T-helper 17 cell (primary cell): Measurements from ENCODE around the gene CCDC124. TPM values are rescaled to one million over a fixed set of nuclear protein-coding genes. Genes with fewer than 3 reads are reported as not detected.
"Not testable (repeated sequence)": the region's sequence is repeated elsewhere in the genome, so short reads cannot be mapped to it uniquely, and the experiment has no call there.

Source experiments
- ATAC-seq: fragments of 150-1000 bp; cut with Tn5 transposase; 2 replicates; pipeline ENCODE4 v1.10.0; 2021; ENCODE audit warnings: mild to moderate bottlenecking, moderate library complexity
- DNase-seq, 3 donors: peaks; one replicate each; pipeline versions ENCODE4 v3.0.0 to v3.0.0-alpha.2; 2020 to 2021
- H3K9me3 ChIP-seq: one replicate; pipeline ENCODE4 v1.7.0; 2013; ENCODE audit warnings: low read length, mild to moderate bottlenecking; ENCODE audit not compliant: control insufficient read depth, poor library complexity, severe bottlenecking
- H3K27ac Mint-ChIP-seq: one replicate; pipeline ENCODE4 v1.8.0; 2022; ENCODE audit warnings: mild to moderate bottlenecking, moderate library complexity, mixed read lengths
- H3K27me3 Mint-ChIP-seq: one replicate; pipeline ENCODE4 v1.8.0; 2022; ENCODE audit warnings: mixed read lengths
- H3K36me3 Mint-ChIP-seq: one replicate; pipeline ENCODE4 v1.8.0; 2022; ENCODE audit warnings: low read depth, mixed read lengths
- H3K4me1 Mint-ChIP-seq: one replicate; pipeline ENCODE4 v1.8.0; 2022; ENCODE audit warnings: mild to moderate bottlenecking, mixed read lengths
- H3K4me3 Mint-ChIP-seq: one replicate; pipeline ENCODE4 v1.8.0; 2022; ENCODE audit warnings: mild to moderate bottlenecking, moderate library complexity, mixed read lengths
- total RNA-seq, 4 donors: library from RNA in 2 of 4; stranded (reverse) in 2 of 4; gene quantifications; one replicate each; pipeline ENCODE4 v1.2.3 and lab custom pipeline; 2022 to 2026

CCDC124 gene
- total RNA-seq, 2 donors from 2014 or later, result 21.8 to 27.0 TPM

DNA sequence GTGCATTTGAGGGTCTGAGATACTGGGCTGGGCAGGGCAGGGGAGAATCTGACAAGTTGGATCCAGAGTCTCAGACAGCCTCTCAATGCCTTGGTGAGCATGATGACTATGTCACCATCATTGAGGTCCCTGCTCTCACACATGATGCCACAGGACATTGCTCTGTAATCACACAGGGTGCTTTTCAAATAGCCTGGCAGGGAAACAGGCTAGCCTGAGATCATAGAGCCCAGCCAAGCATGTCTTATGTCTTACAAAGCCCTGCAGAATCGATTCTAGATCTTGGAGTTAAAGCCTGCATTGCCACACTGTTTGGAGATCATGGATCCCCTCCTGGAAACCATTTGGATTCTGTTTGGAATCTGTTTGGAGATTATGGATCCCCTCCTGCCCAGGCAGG is 39.4 kb downstream of the CCDC124 start:
- H3K4me3 Mint-ChIP-seq, result no peak overlapping the region
- H3K4me1 Mint-ChIP-seq, result no peaks in the 10 kb centered on the region
- DNase-seq, result no peak

DNA sequence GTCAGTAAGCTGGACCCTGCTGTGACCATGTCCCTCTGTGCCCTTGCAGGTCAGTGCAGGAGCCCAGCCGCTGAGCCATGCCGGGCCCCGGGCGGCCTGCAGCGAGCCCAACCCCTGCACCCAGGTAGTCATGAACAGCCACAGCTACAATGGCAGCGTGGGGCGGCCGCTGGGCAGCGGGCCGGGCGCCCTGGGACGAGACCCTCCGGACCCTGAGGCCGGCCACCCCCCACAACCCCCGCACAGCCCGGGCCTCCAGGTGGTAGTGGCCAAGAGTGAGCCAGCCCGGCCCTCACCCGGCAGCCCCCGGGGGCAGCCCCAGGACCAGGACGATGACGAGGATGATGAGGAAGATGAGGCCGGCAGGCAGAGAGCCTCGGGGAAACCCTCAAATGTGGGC is 40.9 kb downstream of the CCDC124 start:
- ATAC-seq (no peak), DNase-seq (no peak)
- no peaks in the 10 kb centered on the region for H3K4me1 Mint-ChIP-seq
- no peaks in the 10 kb centered on the region for H3K9me3 ChIP-seq
- H3K36me3 Mint-ChIP-seq, result no peaks in the 10 kb centered on the region
- no peak overlapping the region for H3K27ac Mint-ChIP-seq
- H3K4me3 Mint-ChIP-seq, result no peak overlapping the region
- H3K27me3 Mint-ChIP-seq, result peaks cover 11% of the 10 kb centered on the region

More for the DNA sequence above, 39.4 kb downstream of the CCDC124 start:
- no peak for ATAC-seq
- H3K27ac Mint-ChIP-seq, result no peak overlapping the region
- no peaks in the 10 kb centered on the region for H3K36me3 Mint-ChIP-seq
- H3K27me3 Mint-ChIP-seq, result peaks cover 17% of the 10 kb centered on the region
- H3K9me3 ChIP-seq, result no peaks in the 10 kb centered on the region

DNA sequence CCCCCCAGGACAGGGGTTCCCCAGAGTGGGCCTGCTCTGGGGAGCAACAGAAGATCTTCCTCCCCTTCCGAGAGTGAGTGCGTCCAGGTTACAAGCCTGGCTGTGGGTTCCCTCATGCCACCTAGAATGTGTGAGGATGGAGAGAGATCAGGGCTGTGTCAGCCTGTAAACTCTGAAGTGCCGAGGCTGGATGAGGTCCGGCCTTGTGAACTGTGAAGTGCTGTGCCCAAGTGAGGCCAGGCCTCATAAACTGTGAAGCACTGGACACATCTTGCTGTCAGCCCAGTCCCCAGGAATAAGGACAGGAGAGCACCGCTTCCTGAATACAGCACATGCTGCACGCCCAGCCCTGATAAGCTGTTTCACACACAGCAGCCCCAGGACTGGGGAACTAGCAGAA is 41.7 kb downstream of the CCDC124 start:
- H3K4me1 Mint-ChIP-seq, result no peaks in the 10 kb centered on the region
- ATAC-seq (no peak), DNase-seq (no peak)
- H3K36me3 Mint-ChIP-seq, result no peaks in the 10 kb centered on the region
- no peaks in the 10 kb centered on the region for H3K9me3 ChIP-seq
- H3K4me3 Mint-ChIP-seq, result no peak overlapping the region
- H3K27me3 Mint-ChIP-seq, result peaks cover 9% of the 10 kb centered on the region
- no peak overlapping the region for H3K27ac Mint-ChIP-seq

DNA sequence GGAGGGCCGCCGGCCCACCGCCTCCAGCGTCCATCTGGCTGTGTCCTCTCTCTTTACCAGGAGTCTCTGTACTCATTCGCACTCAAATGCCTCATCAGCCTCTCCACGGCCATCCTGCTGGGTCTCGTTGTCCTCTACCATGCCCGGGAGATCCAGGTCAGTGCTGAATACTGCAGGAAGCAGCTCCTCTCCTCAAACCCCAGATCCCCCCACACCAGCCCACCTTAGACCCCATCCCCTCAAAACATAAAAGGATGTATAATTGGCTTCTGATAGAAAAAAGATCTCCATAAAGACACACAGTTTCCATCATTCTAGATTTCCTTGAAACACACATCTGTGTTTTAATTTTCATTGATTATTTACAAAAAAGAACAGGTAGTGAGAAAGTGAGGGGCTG is 42.2 kb downstream of the CCDC124 start:
- no peaks in the 10 kb centered on the region for H3K36me3 Mint-ChIP-seq
- H3K4me1 Mint-ChIP-seq, result no peaks in the 10 kb centered on the region
- H3K9me3 ChIP-seq, result no peaks in the 10 kb centered on the region
- H3K27me3 Mint-ChIP-seq, result peaks cover 6% of the 10 kb centered on the region
- ATAC-seq, result no peak
- DNase-seq, result no peak
- no peak overlapping the region for H3K27ac Mint-ChIP-seq
- no peak overlapping the region for H3K4me3 Mint-ChIP-seq

DNA sequence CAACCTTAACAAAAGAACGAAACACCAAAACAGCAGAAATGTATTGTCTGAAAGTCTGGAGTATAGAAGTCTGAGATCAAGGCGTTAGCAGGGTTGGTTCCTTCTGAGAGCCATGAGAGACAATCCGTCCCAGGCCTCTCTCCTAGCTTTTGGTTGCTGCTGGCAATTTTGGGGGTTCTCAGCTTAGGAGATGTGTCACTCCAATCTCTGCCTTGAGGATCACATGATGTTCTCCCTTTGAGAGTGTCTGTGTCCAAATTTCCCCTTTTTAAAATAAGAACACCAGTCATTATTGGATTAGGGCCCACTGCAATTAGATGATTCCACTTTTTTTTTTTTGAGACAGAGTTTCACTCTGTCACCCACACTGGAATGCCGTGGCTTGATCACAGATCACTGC is 44.2 kb downstream of the CCDC124 start:
- H3K9me3 ChIP-seq, result no peaks in the 10 kb centered on the region
- DNase-seq, result no peak
- Mint-ChIP-seq H3K27ac (no peak overlapping the region), H3K4me3 (no peak overlapping the region), H3K36me3 (no peaks in the 10 kb centered on the region), H3K4me1 (no peaks in the 10 kb centered on the region), H3K27me3 (peaks cover 18% of the 10 kb centered on the region)
- no peak for ATAC-seq

DNA sequence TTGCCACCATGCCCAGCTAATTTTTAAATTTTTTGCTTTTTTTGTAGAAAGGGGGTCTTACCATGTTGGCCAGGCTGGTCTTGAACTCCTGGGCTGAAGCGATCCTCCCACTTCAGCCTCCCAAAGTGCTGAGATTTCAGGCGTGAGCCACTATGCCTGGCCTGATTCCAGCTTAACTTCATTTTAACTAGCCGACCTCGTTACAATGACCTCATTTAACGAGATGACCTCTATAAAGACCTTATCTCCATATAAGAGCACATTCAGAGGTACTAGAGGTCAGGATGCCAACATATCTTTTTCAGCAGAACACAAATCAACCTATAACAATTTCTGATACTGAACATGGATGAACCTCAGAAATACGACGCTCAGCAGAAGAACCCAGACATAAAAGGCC is 44.7 kb downstream of the CCDC124 start:
- ATAC-seq, result no peak
- no peaks in the 10 kb centered on the region for H3K4me1 Mint-ChIP-seq
- no peak overlapping the region for H3K27ac Mint-ChIP-seq
- H3K4me3 Mint-ChIP-seq, result no peak overlapping the region
- no peaks in the 10 kb centered on the region for H3K36me3 Mint-ChIP-seq
- no peaks in the 10 kb centered on the region for H3K9me3 ChIP-seq
- peaks cover 18% of the 10 kb centered on the region for H3K27me3 Mint-ChIP-seq
- DNase-seq, result no peak

DNA sequence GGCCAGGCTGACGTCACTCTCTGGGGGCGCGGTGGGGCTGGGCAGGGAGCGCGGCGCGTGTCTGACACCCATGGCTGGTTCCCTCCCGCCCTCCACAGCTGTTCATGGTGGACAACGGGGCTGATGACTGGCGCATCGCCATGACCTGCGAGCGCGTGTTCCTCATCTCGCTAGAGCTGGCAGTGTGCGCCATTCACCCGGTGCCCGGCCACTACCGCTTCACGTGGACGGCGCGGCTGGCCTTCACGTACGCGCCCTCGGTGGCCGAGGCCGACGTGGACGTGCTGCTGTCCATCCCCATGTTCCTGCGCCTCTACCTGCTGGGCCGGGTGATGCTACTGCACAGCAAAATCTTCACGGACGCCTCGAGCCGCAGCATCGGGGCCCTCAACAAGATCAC is 48.8 kb downstream of the CCDC124 start:
- H3K4me3 Mint-ChIP-seq, result no peak overlapping the region
- H3K27ac Mint-ChIP-seq, result no peak overlapping the region
- H3K4me1 Mint-ChIP-seq, result peaks cover 5% of the 10 kb centered on the region
- peaks cover 19% of the 10 kb centered on the region for H3K27me3 Mint-ChIP-seq
- no peaks in the 10 kb centered on the region for H3K9me3 ChIP-seq
- DNase-seq (no peak), ATAC-seq (no peak)
- no peaks in the 10 kb centered on the region for H3K36me3 Mint-ChIP-seq

DNA sequence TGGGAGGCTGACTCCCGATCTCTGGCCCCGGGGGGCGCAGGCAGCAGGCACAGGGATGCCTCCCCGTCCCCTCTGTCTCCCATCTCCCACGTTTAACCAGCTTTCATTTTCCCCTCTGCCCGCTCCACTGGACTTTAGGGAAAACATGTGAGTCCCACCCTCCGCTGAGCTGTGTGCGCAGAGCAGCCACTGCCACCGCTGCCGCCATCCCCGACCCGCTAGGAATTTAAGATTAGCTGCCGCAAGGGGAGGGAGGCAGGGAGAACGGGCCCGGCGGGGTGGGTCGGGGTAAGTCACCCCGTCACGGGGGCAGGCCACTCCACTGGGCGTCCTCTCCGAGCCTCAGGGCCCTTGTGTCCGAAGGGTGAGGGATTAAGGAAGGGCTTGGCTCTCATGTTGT is 49.6 kb downstream of the CCDC124 start:
- Mint-ChIP-seq H3K4me1 (peaks cover 5% of the 10 kb centered on the region), H3K27me3 (peaks cover 19% of the 10 kb centered on the region), H3K4me3 (no peak overlapping the region), H3K27ac (no peak overlapping the region), H3K36me3 (no peaks in the 10 kb centered on the region)
- ATAC-seq (no peak), DNase-seq (no peak)
- H3K9me3 ChIP-seq, result no peaks in the 10 kb centered on the region

DNA sequence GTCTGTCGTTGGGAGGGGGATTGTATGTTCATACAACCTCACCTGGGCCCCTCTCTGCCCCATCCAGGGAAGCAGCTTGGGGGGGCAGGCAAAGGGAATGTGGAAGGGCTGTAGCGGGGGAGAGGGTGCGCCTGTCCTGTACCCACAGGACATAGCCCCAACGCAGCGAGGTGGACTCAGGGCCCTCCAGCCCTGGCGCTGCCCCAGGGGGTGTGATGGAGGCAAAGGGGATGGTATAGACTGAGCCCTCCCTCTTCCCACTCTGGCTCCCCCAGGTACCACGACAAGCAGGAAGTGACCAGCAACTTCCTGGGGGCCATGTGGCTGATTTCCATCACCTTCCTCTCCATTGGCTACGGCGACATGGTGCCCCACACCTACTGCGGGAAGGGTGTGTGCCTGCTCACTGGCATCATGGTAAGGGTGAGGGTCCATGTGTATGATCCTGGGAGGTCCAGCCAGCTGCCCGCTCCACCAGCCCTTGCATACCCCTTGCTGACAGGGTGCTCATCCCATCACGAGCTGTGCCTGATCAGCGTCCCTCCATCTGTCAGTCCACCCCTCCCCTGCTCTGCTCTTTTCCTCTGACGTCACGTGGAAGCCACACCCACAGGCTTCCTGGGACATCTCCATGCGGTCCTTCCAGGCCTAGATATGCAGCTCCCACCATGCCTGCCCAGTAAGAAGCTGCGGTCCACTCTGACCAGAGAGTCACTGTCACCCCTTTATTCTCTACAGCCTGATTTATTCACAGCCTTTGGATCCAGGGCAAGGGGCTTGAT is 52.4 kb downstream of the CCDC124 start:
- peaks cover 5% of the 10 kb centered on the region for H3K4me1 Mint-ChIP-seq
- H3K27me3 Mint-ChIP-seq, result peaks cover 18% of the 10 kb centered on the region
- no peaks in the 10 kb centered on the region for H3K36me3 Mint-ChIP-seq
- no peak overlapping the region for H3K4me3 Mint-ChIP-seq
- ATAC-seq, result no peak
- H3K27ac Mint-ChIP-seq, result peak overlapping the region; percentile 72
- DNase-seq, result no peak
- no peaks in the 10 kb centered on the region for H3K9me3 ChIP-seq

DNA sequence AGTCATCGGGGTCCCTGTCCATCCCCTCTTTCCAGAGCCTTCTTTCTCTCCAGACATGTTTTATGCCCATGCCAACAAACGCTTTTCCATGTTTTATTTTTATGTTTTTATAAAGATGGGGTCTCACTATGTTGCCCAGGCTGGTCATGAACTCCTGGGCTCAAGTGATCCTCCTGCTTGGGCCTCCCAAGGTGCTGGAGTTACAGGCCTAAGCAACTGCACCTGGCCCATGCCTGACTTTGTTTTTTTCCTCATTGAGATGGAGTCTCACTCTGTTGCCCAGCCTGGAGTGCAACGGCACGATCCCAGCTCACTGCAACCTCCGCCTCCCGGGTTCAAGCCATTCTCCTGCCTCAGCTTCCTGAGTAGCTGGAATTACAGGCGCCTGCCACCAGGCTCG is 53.8 kb downstream of the CCDC124 start:
- DNase-seq, H3K4me3 Mint-ChIP-seq, H3K36me3 Mint-ChIP-seq, ATAC-seq, H3K27me3 Mint-ChIP-seq, H3K4me1 Mint-ChIP-seq, H3K9me3 ChIP-seq, H3K27ac Mint-ChIP-seq: not testable (repeated sequence)

DNA sequence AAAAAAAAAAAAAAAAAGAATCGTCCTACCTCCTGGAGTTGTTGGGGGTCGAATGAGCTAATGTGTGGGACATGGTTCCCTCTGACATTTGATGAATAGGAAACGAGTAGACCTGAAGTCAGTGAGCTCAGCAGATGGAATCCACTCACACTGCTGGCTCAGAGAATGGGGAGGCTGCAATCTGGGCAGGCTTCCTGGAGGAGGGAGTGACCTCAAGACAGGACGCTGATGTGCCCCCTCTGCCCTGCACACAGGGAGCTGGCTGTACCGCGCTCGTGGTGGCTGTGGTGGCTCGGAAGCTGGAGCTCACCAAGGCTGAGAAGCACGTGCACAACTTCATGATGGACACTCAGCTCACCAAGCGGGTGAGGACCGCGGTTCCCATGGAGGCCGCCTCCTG is 55.3 kb downstream of the CCDC124 start:
- Mint-ChIP-seq H3K4me1 (peaks cover 5% of the 10 kb centered on the region), H3K27ac (no peak overlapping the region), H3K36me3 (no peaks in the 10 kb centered on the region), H3K27me3 (no peaks in the 10 kb centered on the region), H3K4me3 (no peak overlapping the region)
- no peak for ATAC-seq
- no peaks in the 10 kb centered on the region for H3K9me3 ChIP-seq
- DNase-seq, result no peak

DNA sequence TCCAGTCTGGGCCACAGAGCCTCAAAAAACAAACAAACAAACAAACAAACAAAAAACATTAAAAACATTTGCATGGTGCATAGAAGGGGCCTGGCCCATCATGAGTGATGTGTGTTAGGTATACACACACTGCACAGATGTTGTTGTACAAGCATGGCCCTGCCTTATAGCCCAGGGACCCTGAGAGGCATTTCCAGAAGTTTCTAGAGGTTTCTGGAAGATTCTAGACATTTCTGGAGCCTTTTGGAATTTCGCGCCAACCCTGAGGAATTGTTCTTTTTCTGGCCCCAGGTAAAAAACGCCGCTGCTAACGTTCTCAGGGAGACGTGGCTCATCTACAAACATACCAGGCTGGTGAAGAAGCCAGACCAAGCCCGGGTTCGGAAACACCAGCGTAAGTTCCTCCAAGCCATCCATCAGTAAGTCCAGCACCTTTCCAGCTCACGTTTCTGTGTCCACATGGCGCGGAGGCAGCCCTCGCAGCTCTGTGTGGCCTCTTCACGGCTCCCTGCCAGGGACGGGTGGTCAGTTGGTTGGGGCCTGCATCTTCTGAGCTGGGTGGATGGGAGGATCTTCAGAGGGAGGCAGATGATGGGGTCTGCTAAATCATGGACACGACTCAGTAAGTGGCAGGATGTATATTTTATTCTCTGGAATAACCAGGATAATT is 56.7 kb downstream of the CCDC124 start:
- DNase-seq (no peak), ATAC-seq (no peak)
- Mint-ChIP-seq H3K27ac (no peak overlapping the region), H3K4me1 (peaks cover 5% of the 10 kb centered on the region), H3K4me3 (no peak overlapping the region), H3K36me3 (no peaks in the 10 kb centered on the region), H3K27me3 (no peaks in the 10 kb centered on the region)
- no peaks in the 10 kb centered on the region for H3K9me3 ChIP-seq

DNA sequence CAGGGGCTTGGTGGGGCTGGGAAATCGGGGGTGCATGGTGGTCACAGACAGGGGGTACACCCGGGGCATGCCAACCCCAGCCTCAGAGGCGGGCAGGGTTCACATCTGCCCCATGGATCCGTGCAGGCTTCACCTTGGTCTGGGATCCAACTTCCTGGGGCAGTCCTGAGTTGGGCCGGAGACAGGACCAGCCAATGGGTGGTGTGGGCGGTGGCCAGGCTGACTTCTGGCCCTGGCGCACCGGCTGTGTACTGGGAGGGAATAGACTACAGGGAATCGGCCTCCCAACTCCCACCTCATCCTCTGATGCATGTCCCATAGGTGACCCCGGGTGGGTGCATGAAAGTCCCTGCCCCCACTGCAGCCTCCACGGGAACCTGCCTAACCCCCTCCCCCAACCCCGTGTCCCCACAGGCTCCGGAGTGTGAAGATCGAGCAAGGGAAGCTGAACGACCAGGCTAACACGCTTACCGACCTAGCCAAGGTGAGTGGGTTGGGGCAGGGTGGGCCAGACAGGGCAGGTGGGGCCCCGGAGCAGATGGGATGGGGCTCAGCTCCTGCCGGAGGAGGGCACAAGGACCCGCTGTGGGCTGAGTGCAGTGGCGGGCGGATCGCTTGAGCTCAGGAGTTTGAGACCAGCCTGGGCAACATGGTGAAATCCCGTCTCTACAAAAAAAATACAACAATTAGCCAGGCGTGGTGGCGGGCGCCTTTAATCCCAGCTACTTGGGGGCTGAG is 60.4 kb downstream of the CCDC124 start:
- DNase-seq (no peak), ATAC-seq (no peak)
- H3K9me3 ChIP-seq, result no peaks in the 10 kb centered on the region
- Mint-ChIP-seq H3K4me1 (peaks cover 7% of the 10 kb centered on the region), H3K4me3 (no peak overlapping the region), H3K36me3 (no peaks in the 10 kb centered on the region), H3K27ac (no peak overlapping the region), H3K27me3 (no peaks in the 10 kb centered on the region)
